Stimulated activated CD4-positive, alpha-beta T cell treated with anti-CD3 and anti-CD28 coated beads, Interleukin-12 subunit alpha, Interleukin-12 subunit beta, amount 100 ng/mL, for 24 hours (primary cell): ENCODE measurements around the gene HAP1.
"Not testable (repeated sequence)": the region's sequence is repeated elsewhere in the genome, so short reads cannot be mapped to it uniquely, and the experiment has no call there.

ENCODE experiments used
- DNase-seq, 2 experiments: peaks; one replicate each; pipeline ENCODE4 v3.0.0-alpha.2; 2020; ENCODE audit warnings: low read depth in 2 of 2

Gene HAP1

GRCh38 chr17:41724476-41725050 is 9.9 kb downstream of the HAP1 start:
- no peak for DNase-seq

- no peak for DNase-seq
Observed at GRCh38 chr17:41723801-41724475, 10.5 kb downstream of the HAP1 start.

- DNase-seq = no peak
Observed at GRCh38 chr17:41722231-41722630, 12.2 kb downstream of the HAP1 start.

GRCh38 chr17:41718287-41718645 is 16.2 kb downstream of the HAP1 start:
- DNase-seq = no peak

GRCh38 chr17:41717408-41718286 is 16.8 kb downstream of the HAP1 start:
- DNase-seq = no peak

GRCh38 chr17:41711669-41712400 is 22.6 kb downstream of the HAP1 start, which contains the start of gene GAST:
Gene GAST (plus strand): TSS chr17:41712331. CDS start chr17:41715437, 3,106 bp downstream.
- no peak for DNase-seq

- DNase-seq = no peak
Observed at GRCh38 chr17:41710472-41711090, 23.9 kb downstream of the HAP1 start.

GRCh38 chr17:41707803-41708669 is 26.4 kb downstream of the HAP1 start:
- DNase-seq = no peak

GRCh38 chr17:41705271-41705991 is 29.0 kb downstream of the HAP1 start:
- no peak for DNase-seq

- DNase-seq = no peak
Observed at GRCh38 chr17:41702712-41703111, 31.7 kb downstream of the HAP1 start.

- DNase-seq = not testable (repeated sequence)
Observed at GRCh38 chr17:41700843-41701242, 33.6 kb downstream of the HAP1 start.

- no peak for DNase-seq
Observed at GRCh38 chr17:41697122-41697962, 37.1 kb downstream of the HAP1 start.

GRCh38 chr17:41695954-41696757 is 38.3 kb downstream of the HAP1 start:
- peak; percentile 45 to 66 for DNase-seq

GRCh38 chr17:41695134-41695661 is 39.2 kb downstream of the HAP1 start:
- DNase-seq = no peak

GRCh38 chr17:41692722-41693521 is 41.5 kb downstream of the HAP1 start:
- no peak for DNase-seq

- DNase-seq = no peak
Observed at GRCh38 chr17:41691031-41691777, 43.2 kb downstream of the HAP1 start.
